H1 (cell line): ENCODE data around the gene TERB1. TPM values are rescaled to one million over a fixed set of nuclear protein-coding genes. Genes with fewer than 3 reads are reported as not detected.

Experiments used
- CHD7 ChIP-seq: fragments of 300-600 bp; sonication (generic); IDR thresholded peaks from 2 replicates; pipeline ENCODE4 v1.7.1; 2012; ENCODE audit warnings: low read length, moderate library complexity, mild to moderate bottlenecking, inconsistent platforms; ENCODE audit not compliant: insufficient replicate concordance
- polyA plus RNA-seq, 7 experiments: library from polyadenylated mRNA; depleted of rRNA in 3 of 7; stranded (reverse) in 5 of 7; unstranded in 2 of 7; fragments of >200 nt in 5 of 7; fragments of 200-250 nt in 2 of 7; gene quantifications; 1 replicate in 5 of 7; 2 replicates in 1 of 7; 4 replicates in 1 of 7; pipeline versions ENCODE4 v1.2.1 to v1.2.3, GENCODE V29; 2011 to 2013; ENCODE audit warnings: missing spikeins in 2 of 7, mixed read lengths in 2 of 7
- total RNA-seq: library from RNA; stranded (reverse); fragmentation: NEBNext Ultra II Directional; extraction: Animal tissue kit (Norgen Biotek cat#: 25700); gene quantifications from 2 replicates; pipeline ENCODE4 v1.2.1, GENCODE V29; 2021

Gene TERB1
- total and polyA plus RNA-seq, 2 of the 8 experiments (the other 6 are each of a cell fraction or from before 2014, with no cell fraction given) = not detected

DNA sequence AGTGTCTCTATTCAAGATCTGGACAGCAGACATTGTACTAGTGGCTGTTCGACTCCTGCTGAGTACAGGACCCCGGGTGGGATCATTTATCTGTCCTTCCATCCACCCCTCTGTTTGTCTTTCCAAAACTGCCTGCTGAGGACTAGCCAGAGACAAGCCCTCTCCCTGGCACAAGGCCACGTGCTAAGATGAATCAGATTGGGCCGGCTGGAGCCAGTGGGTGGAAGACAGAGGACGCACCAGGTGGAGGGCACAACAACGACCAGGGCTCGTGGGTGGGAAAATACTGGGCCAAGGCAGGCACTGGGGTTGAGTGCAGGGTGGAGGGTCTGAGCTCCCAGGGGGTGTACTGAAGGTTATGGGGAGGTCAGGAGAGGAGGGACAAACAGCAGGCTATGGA, 41.4 kb upstream of the TERB1 start (continued):
- TF ChIP-seq CHD7 = no peak
